Retinal pigment epithelial cell (primary cell): ENCODE measurements around the gene C6orf163.
"Not testable (repeated sequence)": the region's sequence is repeated elsewhere in the genome, so short reads cannot be mapped to it uniquely, and the experiment has no call there.

Experiments
- DNase-seq: peaks from one replicate; pipeline ENCODE4 v3.0.0-alpha.2; 2010; ENCODE audit warnings: low read depth
- H3K4me3 ChIP-seq: 2 replicates; pipeline ENCODE4 v1.5.1; 2011; ENCODE audit warnings: mild to moderate bottlenecking, low read length, control low read depth, moderate library complexity
- TF ChIP-seq, protein P1 (sequence below): conservative IDR thresholded peaks from 2 replicates; pipeline ENCODE4 v1.5.1; 2011; ENCODE audit warnings: low read depth, low read length, control low read depth, inconsistent platforms

The C6orf163 gene

DNA sequence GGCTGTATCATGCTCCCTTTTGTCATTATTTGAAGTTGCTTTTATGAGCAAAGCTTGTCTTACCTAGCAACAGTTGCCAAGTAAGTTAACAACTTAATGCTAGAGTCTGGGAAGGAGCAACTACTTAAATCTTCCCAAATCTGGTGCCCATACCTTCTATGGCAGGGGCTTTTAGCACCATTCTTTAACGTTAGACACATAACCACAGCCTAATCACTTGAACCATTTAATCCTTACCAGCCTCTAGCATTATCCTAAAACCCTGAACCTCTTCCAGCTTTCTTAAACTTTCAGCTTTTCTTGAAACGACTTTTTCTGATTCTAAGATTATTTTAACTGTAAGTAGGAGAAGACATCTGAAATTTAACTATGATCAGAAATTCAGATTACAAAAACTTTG lies at the start of gene C6orf163:
Gene C6orf163, plus strand, starts transcription at position 83 of the 400 bp plus-strand sequence. Its CDS starts 287 bp downstream, at position 370.
- TF ChIP-seq, protein P1, sequence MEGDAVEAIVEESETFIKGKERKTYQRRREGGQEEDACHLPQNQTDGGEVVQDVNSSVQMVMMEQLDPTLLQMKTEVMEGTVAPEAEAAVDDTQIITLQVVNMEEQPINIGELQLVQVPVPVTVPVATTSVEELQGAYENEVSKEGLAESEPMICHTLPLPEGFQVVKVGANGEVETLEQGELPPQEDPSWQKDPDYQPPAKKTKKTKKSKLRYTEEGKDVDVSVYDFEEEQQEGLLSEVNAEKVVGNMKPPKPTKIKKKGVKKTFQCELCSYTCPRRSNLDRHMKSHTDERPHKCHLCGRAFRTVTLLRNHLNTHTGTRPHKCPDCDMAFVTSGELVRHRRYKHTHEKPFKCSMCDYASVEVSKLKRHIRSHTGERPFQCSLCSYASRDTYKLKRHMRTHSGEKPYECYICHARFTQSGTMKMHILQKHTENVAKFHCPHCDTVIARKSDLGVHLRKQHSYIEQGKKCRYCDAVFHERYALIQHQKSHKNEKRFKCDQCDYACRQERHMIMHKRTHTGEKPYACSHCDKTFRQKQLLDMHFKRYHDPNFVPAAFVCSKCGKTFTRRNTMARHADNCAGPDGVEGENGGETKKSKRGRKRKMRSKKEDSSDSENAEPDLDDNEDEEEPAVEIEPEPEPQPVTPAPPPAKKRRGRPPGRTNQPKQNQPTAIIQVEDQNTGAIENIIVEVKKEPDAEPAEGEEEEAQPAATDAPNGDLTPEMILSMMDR, result no peak

GRCh38 chr6:87297119-87297518 lies 47.5 kb upstream of the C6orf163 start:
- no peak for DNase-seq
- no peak overlapping the region for H3K4me3 ChIP-seq
- TF ChIP-seq, protein P1, result no peak

More for the DNA sequence above, at the start of gene C6orf163:
- DNase-seq, result peak; percentile 14
- no peak within 1 kb of the TSS for H3K4me3 ChIP-seq

- not testable (repeated sequence) for H3K4me3 ChIP-seq, DNase-seq
These were observed 43.3 kb upstream of the C6orf163 start for GRCh38 chr6:87301277-87301676.

- no peak overlapping the region for H3K4me3 ChIP-seq
- TF ChIP-seq, protein P1, result no peak
- no peak for DNase-seq
These were observed 35.6 kb upstream of the C6orf163 start for GRCh38 chr6:87308970-87309369.

DNA sequence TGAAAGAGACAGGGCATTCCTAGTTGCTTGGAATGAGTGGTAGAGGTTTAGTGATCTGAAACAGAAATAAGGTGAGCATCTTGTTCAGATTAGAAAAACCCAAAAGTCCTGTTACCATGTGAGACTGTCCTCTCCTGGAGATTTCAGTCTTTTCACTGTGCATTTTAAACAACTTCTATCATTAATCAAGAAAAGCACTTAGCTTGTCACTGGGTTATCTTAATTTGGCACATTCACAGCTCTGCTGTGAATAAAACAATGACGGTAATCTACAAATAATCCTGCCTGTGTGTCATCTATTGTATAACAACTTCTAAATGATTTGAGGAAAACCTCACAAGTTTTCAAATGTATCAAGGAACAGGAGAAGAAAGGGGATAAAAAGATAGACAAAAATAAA lies 31.8 kb upstream of the C6orf163 start:
- TF ChIP-seq, protein P1, result no peak
- H3K4me3 ChIP-seq, result no peak overlapping the region
- DNase-seq, result no peak

- no peak overlapping the region for H3K4me3 ChIP-seq
- DNase-seq, result no peak
- TF ChIP-seq, protein P1, result no peak
These were observed 29.5 kb upstream of the C6orf163 start for GRCh38 chr6:87315071-87315470.

DNA sequence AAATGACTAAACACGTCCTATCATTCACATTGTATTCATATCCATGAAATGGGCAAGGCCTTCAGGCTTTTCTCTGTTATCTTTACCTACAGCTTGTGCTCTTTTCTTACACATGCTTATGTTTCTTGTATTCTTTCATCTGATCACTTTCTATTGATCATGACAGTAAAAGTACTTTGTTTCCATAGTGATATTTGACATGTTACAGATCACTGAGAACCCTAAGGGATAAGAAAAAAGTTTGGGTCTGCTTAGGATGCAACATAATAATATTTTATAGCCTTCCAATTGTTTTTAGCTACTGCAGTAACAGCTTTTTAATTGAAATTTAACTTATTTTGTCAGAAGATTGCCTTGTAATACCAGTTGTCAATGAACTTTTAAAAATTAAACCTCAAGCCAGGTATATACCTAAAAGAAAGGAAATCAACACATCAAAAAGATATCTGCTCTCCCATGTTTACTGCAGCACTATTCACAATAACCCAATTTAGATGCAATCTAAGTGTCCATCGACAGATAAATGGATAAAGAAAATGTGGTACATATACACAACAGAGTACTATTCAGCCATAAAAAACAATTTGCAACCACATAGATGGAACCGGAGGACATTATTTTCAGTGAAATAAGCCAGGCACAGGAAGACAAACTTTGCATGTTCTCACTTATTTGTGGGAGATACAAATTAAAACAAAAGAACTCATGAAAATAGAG lies 25.2 kb upstream of the C6orf163 start:
- H3K4me3 ChIP-seq, result no peak overlapping the region
- TF ChIP-seq, protein P1, result no peak
- DNase-seq, result no peak
